DMS114 treated with DMSO at 0.1 percent for 48 hours (cell line): ENCODE results near the gene GPN2.

Source experiments
- DNase-seq: peaks from one replicate; lab custom pipeline; 2025; ENCODE audit not compliant: unreplicated experiment; lab: John Stamatoyannopoulos, UW

The GPN2 gene

DNA sequence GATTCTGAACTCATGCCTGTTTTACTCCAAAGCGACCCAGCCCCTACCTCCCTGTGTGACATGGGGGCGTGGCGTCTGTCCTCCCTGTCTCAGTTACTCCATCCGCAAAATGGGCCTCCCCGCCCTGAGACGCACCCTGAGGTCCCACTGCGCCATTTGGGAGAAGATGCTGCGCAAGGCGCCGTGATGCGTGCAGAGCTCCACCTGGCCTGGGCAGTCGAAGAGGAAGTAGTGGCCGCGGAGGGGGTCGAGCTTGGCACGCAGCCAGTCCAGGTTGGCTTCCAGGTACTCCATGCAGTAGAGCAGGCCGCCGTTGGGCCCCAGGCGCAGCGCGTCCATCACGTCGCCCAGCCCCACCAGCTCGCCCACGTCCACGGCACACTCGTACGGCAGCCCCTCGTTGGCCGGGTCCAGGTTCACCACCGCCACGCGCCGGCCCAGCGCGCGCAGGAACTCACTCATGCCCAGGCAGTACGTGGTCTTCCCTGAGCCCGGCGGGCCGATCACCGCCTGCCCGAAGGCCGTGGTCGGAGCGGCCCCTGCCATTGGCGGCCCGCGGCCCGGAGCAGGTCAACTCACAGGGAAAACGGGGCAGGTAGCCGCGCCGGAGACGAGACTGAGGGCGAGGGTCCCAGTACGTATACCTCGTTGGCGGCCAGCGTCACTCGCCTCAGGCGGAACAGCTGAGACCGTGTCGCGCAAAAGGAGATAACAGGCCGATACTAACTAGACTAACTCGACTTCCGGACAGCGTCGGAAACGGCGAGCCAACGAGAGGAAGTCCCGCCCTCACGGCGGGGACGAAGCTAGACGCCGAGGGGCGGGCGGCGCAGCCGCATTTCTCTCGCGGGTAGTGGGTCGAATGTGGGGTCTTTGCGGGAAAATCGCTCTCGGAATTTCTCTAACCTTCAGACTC lies at the start of gene GPN2:
GPN2 (minus strand) TSS at position 733 of the 916 bp plus-strand sequence; CDS start at position 546, 187 bp downstream.
- peak; percentile 73 for DNase-seq

GRCh38 chr1:26938659-26939025 lies 48.6 kb upstream of the GPN2 start:
- DNase-seq, result no peak

- no peak for DNase-seq
Measured at GRCh38 chr1:26938004-26938658, 48.0 kb upstream of the GPN2 start.

- DNase-seq, result no peak
Measured at GRCh38 chr1:26936823-26937222, 46.7 kb upstream of the GPN2 start.

- DNase-seq, result no peak
Measured at GRCh38 chr1:26932531-26932930, 42.4 kb upstream of the GPN2 start.

DNA sequence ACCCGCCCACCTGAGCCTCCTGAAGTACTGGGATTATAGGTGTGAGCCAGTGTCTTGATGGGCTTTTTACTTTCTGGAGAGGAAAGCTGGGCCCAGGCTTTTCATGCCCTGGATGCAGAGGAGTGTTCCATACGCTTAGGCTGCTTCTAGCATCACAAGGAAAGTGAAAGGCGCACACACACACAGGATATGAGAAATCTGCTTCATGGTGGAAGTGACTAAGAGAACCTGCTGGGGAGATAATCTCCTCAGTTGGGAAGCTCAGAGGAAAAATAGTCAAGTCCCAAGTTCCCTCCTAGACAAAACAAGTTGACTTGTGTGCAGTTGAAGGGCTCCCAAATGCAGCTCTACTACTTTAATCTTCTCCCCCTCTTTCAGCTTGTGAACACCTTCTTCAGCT lies 33.6 kb upstream of the GPN2 start:
- no peak for DNase-seq

- no peak for DNase-seq
Measured at GRCh38 chr1:26922901-26923300, 32.8 kb upstream of the GPN2 start.

DNA sequence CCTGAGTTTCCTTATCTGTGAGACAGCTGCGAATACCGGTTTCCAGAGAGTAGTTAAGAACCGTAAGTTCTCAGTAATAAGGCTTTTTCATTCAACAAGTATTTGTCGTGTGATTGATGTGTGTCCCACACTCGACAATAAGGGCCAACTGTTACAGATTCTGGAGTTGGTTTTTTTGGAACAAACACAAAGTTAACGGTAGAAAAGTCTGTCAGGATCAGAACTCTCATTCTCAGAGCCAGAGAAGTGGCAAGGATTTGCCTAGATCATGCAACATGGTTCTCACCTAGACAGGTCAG lies 32.3 kb upstream of the GPN2 start:
- DNase-seq, result no peak

- DNase-seq, result peak; percentile 94
Measured at GRCh38 chr1:26921540-26922430, 31.7 kb upstream of the GPN2 start, which contains the start of gene NUDC. NUDC (plus strand) TSS chr1:26921743; CDS start chr1:26921849, 106 bp downstream.

DNA sequence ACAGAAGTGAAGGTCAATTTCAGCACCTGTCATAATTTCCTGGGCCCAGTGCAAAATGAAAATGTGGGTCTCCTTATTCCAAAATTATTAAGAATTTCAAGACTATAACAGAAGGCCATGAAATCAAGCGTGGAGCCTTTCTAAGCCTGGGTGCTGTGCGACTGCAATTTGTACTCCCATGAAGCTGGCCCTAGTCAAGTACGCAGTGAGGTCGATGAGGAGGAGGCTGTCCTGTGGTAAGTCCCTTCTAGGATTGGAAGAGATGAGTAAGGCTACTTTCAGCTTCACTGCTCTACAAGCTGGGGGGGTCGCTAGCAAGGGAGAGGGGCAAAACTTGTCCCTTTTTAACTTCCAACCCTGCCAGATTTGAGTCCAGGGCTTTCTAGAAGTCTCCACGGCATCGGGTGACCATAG lies 31.1 kb upstream of the GPN2 start:
- no peak for DNase-seq

DNA sequence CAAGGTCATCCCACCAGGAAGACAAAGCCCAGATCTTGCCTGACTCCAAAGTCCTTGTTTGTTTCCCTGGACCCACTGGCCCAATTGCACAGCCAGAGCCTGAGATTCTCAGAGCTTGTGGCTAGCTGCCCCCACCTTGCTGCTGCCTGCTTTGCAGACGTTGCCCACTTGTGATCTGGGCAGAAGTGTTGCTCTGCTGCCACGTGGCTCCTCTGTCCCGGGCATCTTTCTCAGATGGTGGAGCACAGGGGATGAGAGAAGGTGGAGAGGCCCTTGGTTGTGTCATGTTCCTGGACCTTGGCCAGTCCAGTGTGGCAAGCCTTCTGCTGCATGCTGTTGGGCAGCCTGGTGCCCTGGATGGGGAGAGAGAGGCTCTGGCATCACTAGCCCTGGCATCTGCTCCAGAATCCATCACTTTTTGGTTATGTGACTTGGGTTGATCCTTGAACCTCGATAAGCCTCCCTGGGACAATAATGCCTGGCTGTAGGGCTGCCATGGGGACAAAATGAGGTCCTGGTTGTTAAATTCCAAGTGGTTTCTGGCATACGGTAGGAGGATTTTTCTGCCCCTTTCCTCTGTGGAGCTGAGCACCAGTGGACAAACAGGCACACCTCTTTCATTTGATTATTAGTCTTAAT lies 25.2 kb upstream of the GPN2 start:
- no peak for DNase-seq

- no peak for DNase-seq
Measured at GRCh38 chr1:26913754-26914619, 23.9 kb upstream of the GPN2 start, which contains the start of gene NR0B2. NR0B2 (minus strand) TSS chr1:26913975; CDS start chr1:26913940, 35 bp downstream.

- DNase-seq, result no peak
Measured at GRCh38 chr1:26913389-26913753, 23.3 kb upstream of the GPN2 start.

DNA sequence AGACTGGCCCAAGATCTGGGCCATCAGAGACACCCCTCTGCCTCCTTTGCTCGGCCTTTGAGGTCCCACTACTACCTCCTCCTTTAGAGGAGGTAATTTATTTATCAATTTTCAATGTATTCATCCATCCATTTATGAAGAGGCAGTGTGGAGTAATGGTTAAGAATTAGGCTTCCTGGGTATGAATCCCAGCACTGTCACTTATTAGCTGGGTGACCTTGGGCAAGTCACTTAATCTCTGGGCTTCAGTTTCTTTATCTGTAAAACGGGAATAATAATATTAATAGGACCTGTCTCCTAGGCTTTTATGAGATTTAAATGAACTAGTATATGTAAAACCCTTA lies 22.0 kb upstream of the GPN2 start:
- no peak for DNase-seq

DNA sequence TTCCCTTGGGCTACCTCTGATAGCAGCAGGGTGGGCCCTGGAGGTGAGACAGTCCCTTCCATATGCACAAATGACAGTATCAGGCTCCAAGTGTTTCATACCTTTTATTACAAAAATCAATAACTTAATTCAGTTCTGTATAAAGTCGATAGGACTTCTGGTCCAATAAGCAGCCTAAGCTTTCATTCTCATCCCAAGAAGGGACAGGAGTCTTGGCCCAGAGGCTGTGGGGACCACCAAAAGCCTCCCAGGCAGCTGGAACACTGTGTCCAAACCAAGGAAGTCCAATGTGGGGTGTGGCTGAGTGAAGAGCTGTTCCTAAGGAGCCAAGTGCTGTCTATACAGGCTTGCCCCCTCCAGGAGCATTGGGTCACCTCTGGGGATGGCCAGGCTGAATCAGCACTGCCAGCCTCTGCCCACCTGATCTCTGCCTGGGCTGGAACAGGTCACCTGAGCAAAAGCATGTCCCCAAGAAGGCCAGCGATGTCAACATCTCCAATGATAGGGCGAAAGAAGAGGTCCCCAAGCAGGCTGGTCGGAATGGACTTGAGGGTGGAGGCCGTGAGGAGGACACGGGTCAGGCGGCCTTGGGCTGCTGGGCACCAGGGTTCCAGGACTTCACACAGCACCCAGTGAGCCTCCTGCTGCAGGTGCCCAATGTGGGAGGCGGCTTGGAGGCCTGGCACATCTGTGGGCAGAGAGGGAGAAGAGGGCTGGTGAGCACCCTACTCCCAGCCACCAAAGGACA lies 21.5 kb upstream of the GPN2 start:
- DNase-seq, result no peak

DNA sequence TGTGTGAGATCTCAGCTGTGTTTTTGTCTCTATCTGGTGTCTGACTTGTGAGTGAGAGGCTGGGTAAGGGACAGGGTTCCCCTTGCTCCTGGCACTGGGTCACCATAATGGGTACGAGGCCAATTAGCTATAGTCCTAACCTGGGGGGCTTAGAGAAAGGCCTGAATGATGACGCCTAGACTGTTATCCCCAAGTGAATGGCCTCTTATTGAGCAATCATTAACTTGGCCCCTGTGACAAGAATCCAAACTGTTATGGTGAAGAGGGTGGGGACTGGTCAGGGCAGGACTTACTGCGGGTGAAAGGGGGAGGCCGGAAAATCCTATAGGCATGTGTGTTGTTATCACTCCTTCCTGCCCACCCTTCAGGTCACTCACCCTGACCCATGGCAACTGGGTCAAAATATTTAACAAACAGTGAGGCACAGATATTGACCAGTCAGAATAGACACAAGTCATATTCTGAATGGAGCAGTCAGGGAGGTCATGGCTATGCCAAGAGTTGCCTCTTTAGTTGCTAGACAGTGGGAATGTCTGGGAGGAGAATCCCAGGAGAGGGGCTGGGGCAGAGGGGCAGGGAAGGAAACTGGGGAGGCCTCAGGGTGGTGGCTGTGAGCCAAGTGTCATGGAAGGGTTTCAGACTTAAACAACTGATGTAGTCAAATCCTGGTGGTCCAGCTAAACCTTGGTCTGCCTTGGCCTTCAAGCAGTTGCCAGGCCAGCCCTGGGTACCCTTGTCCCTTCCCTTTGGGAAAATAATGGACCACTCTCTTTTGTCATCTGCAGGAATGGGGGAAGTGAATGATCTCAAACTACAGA lies 20.5 kb upstream of the GPN2 start:
- no peak for DNase-seq

GRCh38 chr1:26909951-26910342 lies 19.9 kb upstream of the GPN2 start:
- DNase-seq, result no peak

DNA sequence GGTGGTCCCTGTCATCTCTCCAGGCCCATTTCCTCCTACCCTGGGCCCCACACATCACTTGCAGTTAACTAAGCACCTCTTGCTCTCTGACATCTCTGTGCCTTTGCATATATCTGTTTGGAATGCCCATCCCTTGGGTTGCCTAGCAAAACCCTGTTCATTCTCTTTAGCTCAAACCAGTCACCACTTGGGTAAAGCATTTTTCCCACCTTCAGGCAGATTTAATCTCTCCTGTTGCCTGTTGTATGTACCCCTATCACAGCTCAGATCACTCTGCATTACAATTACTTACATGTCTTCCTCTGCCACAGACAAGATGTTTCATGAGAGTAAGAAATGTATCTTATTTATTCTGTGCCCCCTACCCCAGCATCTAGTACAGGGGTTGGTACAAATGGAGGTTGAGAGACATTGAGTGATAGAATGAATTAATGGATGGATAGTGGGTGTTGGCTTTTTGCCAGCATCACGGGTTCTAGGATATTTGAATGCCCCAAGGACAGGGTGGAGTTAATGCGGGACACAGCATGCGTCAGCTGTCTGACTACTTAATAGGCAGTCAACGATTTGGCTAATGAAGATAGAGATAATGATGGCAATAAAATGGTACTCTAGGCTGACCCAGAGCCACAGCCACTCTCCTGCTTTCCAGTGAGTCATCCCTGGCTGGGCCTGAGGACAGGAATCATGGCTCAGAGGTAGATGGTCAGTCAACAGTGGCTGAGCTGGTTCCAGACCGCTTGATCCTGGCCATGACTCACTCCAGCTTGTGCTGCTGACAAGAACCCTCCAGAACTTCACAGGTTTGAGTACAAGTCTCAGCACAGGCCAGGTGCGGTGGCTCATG lies 17.2 kb upstream of the GPN2 start:
- DNase-seq, result no peak
